ENCODE results near the gene ALPP.
"Not testable (repeated sequence)": the region's sequence is repeated elsewhere in the genome, so short reads cannot be mapped to it uniquely, and the experiment has no call there.

The ALPP gene

GRCh38 chr2:232418466-232419244 is 40.1 kb downstream of the ALPP start:
- DNase-seq (ENCODE audit: low read depth), result no peak
- TF ChIP-seq CTCF (conservative IDR thresholded peaks at IDR 0.05; ENCODE audit: low read depth, low read length), result no peak
- peak overlapping the region; percentile 25 for H3K4me3 ChIP-seq (ENCODE audit: low read length)

- no peak for TF ChIP-seq CTCF (conservative IDR thresholded peaks at IDR 0.05; ENCODE audit: low read depth, low read length)
- no peak for DNase-seq (ENCODE audit: low read depth)
- no peak overlapping the region for H3K4me3 ChIP-seq (ENCODE audit: low read length)
Measured at GRCh38 chr2:232419245-232420072, 40.9 kb downstream of the ALPP start.

- TF ChIP-seq CTCF (conservative IDR thresholded peaks at IDR 0.05; ENCODE audit: low read depth, low read length), result no peak
- DNase-seq (ENCODE audit: low read depth), result no peak
- H3K4me3 ChIP-seq (ENCODE audit: low read length), result no peak overlapping the region
Measured at GRCh38 chr2:232420073-232420454, 41.5 kb downstream of the ALPP start.

GRCh38 chr2:232420463-232421188 is 42.1 kb downstream of the ALPP start:
- TF ChIP-seq CTCF (conservative IDR thresholded peaks at IDR 0.05; ENCODE audit: low read depth, low read length), result no peak
- DNase-seq (ENCODE audit: low read depth), result no peak
- H3K4me3 ChIP-seq (ENCODE audit: low read length), result peak overlapping the region; percentile 22

- DNase-seq (ENCODE audit: low read depth), result no peak
- no peak for TF ChIP-seq CTCF (conservative IDR thresholded peaks at IDR 0.05; ENCODE audit: low read depth, low read length)
- peak overlapping the region; percentile 20 for H3K4me3 ChIP-seq (ENCODE audit: low read length)
Measured at GRCh38 chr2:232421189-232421785, 42.7 kb downstream of the ALPP start.

- DNase-seq (ENCODE audit: low read depth), result no peak
- TF ChIP-seq CTCF (conservative IDR thresholded peaks at IDR 0.05; ENCODE audit: low read depth, low read length), result no peak
- H3K4me3 ChIP-seq (ENCODE audit: low read length), result no peak overlapping the region
Measured at GRCh38 chr2:232422051-232422450, 43.5 kb downstream of the ALPP start.

GRCh38 chr2:232422996-232423395 is 44.4 kb downstream of the ALPP start:
- not testable (repeated sequence) for DNase-seq (ENCODE audit: low read depth); H3K4me3 ChIP-seq (ENCODE audit: low read length)

- DNase-seq (ENCODE audit: low read depth); H3K4me3 ChIP-seq (ENCODE audit: low read length): not testable (repeated sequence)
Measured at GRCh38 chr2:232423407-232423806, 44.9 kb downstream of the ALPP start.

Data from retinal pigment epithelial cell (primary cell).